GM18511 (cell line): ENCODE data around the gene GRAMD2A.

Experiments used
- ATAC-seq: cut with Tn5 transposase; IDR thresholded peaks from one replicate; pipeline ENCODE4 v1.9.1; 2021; ENCODE audit warnings: mild to moderate bottlenecking, moderate library complexity; ENCODE audit not compliant: unreplicated experiment

Gene GRAMD2A

DNA sequence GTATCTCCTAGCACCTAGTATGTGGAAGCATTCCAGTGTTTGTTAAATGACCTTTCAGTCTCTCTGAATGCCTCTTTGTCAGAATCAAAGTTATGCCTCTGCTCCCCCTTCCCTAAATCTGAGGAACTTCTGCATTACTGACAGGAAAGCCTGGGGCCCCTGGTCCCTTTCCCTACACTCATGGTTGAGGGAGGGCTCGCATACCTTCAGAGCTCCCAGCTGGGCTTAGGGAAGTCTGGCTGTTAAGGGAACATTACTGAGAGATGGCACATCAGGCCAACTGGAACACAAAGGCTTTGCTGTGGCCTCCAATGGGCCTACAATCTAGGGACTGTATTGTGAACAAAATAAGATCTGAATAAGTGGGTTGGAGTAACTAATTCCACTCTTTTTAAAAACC is 23.1 kb upstream of the GRAMD2A start:
- ATAC-seq, result no peak

DNA sequence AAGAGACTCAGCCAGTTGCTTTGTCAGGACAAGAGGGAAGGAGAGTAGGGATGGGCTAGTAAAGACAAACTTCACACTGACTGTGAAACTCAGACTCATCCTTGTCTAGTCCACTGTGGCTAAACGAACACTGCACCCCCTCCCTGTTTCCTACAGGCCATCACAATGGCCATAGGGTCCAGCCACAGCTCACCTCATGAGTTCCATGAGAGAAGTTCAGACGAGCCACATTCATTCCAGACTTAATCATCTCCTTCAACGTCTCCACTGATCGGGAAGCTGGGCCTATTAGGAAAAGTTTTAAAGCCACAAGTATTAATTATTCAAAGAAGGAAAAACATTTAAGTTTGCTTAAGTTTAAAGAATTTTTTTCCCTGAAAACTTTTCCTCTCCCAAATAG is 19.6 kb upstream of the GRAMD2A start:
- no peak for ATAC-seq

DNA sequence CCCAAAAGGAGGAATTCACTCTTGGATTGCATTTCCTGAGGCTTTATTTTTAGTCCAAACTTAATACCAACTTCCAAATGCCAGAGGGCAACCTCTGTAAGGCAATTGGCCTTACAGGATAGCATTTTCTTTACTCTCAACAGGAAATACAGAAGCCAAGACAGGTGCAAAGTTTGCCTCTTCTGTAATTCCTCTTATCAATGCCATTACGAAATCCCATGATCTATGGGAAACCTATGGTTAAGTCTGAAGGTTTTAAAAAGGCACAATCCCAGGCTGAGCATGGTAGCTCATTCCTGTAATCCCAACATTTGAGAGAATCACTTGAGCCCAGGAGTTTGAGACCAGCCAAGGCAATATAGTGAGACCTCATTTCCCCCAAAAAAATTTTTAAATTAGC is 18.5 kb upstream of the GRAMD2A start:
- ATAC-seq, result no peak

DNA sequence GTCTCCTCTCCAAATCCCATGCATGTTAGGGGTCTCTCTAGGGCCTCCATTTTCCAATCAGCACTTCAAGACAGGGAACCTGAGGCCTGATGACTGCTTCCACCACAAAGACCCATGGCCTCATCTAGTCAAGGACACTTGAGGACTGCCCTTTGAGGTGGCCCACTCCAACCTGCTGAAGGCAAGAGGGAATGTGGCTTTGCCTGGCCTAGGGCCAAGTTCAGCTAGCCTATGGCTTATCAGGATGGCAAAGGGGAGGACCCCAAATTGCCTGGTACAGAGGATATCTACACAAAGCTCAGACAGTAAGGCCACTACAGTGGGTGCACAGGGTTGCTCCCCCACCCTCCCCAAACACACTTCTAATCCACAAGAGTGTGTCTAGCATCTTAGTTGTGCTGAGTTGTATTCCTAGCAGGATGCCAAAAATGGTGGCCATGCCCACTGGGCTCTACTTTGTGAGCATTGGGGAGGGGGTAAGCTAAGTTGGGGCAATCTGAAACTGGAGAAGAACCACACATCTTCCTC is 10.0 kb upstream of the GRAMD2A start:
- no peak for ATAC-seq

DNA sequence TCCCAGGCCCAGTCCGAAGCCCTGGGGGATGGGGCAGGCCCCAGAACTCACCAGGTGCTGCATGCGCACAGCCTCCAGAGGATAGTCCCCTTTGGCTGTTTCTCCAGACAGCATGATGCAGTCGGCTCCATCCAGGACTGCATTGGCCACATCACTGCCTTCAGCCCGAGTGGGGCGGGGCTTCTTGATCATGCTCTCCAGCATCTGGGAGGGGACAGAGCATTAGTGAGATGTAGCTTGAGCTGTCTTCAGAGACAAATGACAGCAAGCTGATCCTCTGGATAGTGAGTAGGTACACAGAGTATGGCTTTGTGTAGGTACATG is 9.1 kb upstream of the GRAMD2A start:
- no peak for ATAC-seq

DNA sequence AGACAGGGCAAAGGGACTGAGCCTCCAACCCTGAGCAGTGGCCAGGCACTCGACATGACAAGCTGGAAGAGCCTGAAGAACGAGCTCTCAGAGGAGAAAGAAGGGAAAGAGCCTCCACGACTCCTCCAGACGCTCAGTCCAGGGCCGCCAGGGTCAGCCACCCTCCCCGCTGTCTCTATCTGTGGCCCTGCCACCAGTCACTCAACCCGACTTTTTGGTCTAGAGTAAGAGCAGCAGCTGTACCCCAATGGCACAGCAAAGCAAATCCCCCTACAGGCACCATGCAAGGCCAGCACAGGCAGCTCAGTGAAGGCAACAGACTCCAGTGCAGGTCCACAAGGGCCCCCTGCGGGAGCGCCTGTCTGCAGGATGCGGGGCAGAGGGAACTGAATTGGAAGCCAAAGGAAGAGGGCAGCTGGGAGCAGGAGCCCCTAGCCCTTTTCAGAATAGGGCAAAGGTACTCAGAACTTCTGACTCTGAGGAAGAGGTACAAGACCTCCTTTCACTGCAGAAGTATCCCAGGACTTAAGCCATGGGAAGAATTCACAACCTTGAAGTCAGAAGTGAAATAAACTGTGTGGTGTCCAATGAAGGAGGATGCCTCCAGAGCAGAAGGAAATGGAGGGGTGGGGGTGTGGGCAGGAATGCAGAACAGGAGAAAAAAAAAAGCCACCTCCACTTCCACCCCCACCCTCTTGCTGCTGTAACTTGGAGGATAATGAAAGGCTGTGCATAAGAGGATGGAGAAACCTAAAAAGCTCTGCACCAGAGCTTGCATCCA is 8.5 kb upstream of the GRAMD2A start:
- ATAC-seq, result no peak

DNA sequence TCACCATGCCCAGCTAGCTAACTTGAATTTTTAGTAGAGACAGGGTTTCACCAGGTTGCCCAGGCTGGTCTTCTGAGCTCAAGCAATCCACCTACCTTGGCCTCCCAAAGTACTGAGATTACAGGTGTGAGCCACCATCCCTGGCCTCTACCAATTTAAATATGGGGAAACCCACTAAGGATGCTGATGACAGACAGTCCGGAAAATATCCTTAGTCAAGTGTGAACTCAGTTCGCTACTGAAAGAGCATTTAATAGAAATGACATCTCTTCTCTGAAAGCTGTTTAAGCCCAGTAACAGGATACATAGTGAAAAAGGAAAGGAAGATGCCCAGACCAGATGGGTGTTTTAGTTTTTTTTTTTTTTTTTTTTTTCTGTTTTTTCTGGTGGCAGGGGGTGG is 7.7 kb upstream of the GRAMD2A start:
- no peak for ATAC-seq

DNA sequence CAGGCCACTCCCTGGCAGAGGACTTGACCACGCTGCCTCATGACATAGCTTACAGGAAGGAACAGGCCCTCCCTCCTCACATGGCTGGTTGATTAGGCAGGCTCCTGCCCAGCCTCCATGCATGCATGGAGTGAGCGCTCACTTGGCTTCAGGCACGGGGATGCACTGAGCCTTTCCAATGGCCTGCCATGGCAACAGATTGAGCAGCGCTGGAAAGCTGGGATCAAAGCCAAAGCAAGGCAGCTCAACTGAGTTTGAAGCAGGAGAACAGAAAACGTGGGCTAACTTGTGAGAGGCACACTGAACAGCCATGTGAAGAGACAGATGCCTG is 5.9 kb upstream of the GRAMD2A start:
- no peak for ATAC-seq

DNA sequence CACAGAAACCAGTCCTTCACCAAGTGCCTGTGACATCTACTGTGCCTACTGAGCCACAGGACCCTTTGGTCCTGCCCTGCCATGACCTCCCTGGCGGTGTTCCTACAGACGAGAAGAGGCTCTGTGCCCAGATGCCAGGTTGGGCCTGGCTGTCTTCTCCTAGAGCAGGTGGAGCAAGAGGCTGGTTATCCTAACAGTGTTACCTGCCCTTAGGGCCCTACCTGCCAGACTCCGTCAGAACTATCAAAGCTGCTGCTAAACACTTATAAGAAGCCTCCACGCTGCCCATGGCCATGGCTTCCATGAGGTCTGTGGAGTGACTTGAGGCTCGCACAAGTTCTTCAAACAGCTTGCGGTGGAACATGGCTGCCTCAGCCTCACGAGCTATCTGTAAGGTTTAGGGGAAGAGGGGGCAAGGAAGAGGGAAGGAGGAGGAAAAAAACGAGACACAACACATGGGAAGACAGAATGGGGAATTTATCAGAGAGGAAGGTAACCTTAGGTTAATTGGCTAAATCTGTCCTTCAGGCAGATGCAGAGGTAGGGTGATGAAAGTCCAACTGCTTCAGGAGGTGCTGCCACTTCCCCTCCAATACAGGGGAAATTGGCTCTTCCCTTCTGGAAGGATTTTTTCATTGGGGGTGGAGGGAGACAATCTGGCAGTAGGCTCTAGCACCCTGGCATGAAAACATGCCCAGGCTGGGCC is 5.4 kb upstream of the GRAMD2A start:
- ATAC-seq, result no peak

DNA sequence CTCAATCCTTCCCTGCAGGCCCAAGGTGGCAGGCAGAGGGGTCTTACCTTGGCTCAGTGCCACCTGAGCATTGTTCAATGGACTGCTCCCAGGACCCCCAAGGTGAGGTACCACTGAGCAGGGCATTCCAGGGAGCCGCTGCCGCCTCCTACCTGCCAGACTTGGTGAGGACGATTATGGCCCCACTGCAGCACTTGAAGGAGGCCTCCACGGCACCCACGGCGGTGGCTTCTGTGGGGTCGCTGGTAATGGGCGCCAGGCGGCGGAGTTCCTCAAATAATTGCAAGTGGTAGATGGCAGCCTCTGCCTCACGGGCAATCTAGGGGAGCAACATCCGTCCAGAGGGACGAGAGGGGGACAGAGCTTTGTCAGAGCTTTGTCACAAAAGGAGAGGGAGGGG is 4.7 kb upstream of the GRAMD2A start:
- ATAC-seq, result no peak

DNA sequence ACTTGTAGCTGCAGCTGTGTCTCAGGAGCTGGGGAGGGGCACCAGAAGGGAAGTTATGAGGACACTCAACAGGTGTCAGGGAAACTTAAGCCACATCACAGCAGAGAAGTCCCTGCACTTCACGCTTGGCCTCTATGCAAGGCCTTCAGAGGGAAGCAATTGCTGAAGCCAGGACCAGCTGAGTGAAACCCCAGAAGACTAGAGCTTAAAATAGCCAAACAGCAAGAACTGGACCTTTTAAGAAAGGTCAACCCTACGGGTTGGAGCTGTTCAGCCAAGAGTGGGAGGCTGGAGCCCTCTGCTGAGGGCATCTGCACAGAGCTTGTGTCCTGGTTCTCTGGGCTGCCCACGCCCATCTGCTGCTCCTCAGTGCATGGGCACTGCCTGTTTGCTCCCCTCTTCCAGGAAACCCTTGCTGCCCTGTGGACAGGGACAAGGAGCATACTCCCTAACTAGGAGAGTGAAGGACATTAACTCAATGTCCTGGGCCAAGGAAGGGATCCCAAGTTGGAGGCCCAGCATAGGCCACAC is 3.9 kb upstream of the GRAMD2A start:
- ATAC-seq, result no peak

DNA sequence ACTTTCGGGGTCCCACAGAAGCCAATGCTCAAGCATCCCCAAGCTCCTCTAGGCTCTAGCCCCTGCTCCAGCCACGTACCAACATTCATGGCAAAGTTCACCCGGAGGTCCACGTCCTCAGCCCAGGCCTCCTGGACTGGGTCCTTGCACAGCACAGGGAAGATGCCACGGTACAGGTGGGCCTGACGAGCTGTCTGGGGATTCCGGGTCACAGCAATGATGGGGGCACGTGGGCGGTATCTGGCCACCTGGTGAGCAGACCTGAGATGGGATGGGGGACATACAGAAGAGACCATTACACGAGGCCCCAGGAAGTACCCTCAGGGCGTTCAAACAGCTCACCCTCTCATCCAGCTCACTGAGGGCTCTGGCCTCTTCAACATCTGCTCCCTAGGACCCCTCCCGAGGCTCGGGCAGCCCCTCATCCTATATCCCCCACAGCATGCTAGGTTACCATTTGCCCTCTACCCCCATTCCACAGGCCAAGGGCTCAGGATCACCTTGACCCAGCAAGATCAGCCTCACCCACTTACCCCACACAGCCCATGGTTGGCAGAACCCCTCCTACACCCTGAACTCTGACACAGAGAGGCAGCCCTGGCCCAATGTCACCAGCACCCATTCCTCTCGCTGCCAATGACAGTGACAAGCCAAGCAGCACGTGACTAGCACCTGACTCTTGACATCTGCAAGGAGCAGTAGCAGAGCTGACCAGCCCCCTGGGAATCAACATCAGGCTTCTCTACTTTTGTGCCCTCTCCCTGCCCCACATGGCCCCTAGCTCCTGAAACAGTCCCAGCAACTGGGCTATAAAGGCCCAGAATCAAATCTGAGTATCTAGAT is 3.0 kb upstream of the GRAMD2A start:
- no peak for ATAC-seq

DNA sequence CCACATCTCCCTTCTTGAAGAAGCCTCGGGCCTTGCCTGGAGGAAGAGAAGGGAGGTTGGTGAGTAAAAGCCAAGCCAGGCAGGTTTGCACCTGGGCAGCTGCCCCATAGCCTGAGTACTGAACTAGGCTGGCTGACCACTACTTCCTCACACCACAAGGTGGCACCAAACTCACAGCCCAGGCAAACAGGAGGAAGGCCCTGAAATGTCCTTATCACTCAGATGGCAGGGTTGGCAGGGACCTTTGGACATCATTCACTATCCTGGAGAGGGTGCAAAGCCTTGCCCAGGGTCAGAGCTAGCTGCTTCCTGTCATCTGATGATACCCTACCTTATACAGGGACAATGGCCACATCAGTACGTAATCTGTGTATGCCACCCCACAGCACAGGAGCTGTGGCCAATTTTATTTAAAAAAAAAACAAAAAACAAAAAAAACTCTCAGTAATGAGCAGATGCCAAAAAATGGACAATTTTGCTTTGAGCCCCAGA is 2.2 kb upstream of the GRAMD2A start:
- ATAC-seq, result no peak

DNA sequence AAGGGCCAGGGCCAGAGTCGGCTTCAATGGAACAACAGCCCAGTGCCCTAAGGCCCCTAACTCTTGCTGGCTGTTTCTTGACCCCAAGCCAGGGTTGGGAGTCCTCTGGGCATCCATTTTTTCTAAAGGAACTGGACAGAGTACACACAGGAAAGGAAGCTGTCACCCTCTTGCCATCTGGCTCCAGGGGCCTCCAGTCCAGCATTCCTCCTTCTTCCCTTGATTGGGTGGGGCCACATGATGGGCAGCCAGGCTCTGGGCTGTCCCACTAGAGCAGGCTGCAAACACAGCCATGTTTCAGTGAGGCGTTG is 1.6 kb upstream of the GRAMD2A start:
- no peak for ATAC-seq

DNA sequence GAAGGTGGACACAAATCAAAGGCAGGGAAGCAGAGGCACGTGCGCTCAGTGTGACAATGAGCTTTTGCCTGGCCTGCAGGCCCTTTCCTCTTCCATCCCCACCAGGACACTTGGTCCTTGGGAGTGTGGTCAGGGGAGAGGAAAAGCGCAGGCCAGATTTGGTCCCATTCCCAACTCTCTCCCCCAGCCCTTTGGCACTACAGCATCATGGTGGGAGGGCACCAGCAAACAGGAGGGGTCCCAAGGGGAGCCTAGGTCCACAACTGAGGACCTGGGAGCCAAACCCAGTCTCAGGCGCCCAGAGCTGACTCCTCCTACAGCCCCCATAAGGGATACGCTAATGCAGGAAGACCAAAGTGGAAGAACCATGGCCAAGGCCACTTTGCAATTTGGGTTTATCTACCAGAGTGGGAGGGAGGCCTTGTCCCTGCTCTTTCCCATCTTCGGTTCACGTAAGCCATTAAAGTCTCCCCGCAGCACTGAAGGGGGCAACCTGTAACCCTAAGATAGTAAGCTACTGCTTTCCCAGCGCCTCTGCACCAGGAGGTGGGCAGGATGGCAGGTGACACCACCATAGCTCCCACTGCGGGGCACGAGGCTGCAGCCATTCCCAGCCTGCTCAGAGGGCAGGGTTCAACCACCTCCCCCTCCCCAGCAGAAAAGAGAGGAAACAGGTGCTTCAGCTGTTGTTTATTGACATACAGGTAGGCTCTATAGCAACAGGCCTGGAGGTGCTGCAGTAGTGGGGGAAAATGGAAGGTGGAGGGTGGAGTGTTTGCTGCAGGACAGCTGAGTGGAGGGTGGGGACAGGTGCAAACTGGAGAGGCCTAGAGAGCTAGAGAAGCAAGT is 993 bp upstream of the GRAMD2A start:
- ATAC-seq, result no peak

DNA sequence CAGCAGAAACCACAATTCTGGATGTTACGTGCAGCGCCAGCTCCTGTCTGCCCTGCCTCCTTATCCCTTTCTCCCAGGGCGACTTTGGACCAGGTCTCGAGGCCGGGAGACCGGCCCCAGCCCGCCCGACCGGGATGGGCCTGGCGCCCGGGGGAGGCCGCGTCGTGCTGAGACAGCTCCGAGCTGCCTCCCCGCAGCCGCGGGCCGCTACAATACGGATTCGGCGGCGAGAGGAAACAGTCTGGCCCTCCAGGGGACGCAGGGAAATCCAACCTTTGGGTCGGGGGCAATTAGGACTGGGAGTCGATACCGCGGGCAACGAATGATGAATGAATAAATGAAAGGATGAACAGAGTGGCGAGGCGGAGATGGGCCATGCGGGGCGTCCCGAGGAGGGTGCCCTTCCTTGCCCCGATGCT is 537 bp downstream of the GRAMD2A start:
- ATAC-seq, result no peak

DNA sequence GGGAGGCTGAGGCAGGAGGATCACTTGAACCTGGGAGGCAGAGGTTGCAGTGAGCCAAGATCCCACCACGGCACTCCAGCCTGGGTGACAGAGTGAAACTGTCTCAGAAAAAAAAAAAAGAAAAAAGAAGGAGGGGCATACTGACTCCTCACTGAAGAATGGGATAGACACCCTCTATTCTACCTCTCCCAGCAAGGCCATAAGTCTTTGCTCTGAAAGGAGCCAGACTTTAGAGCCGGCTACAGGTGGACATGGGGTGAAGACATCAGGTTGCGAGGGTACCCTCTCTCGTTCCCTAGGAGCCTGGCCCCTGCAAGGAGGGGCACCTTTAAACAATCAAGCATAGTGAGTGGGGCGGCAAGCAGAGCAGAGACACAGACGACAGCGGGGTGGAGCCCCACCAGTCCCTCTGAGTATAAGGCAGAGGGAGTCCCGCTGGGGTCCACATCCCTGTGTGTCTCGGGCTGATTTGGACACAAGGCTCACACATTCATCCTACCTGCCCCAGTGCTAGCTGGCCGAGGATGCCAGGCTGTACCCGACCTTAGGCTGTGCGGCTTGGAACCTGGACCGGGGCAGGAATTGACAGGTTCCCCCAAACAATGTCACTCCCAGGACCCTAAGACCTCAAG is 1.1 kb downstream of the GRAMD2A start:
- no peak for ATAC-seq

DNA sequence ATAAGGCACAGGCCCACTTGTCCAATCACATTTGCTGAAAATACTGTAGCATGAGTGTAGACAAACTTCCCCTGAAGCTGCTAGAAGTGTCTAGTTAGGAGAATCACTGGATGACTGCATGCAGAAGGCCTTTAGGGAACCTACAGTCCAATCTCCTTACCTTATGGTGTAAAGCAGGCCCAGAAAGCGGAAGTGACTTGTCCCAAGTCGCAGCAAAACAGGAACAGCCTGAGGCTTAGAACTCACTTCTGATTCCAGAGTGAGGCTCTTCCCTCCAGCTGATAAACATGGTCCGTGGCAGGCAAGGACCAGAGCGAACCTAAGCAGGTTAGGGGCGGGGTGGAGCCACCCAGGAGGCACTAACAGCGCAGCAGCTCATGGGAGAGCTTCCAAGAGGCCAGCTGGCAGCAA is 2.5 kb downstream of the GRAMD2A start:
- no peak for ATAC-seq

DNA sequence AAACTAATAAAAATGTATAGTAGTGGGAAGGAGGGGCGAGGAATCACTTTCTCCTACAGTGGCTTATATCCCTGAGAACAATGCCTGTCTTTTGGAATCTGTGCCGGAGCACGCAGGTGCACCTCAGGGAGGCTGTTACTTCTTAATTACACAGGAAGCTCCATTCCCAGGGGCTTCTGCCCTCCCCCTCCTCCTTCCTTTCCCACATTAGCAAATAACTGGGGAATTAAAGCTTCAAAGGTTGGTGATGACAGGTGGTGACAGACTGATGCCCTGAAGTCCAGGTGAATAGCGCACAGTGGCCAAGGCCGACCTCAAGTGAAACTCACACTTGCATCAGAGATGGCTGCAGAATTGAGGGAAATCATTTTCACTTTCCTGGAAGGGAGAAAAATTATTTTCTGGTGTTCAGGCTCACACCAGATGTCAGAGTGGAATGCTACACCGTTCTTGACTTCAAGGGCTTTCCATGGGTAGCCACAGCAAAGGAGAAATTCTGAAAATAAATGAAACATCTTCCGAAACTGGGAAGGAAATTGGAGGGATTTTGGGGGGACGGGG is 3.7 kb downstream of the GRAMD2A start:
- no peak for ATAC-seq

DNA sequence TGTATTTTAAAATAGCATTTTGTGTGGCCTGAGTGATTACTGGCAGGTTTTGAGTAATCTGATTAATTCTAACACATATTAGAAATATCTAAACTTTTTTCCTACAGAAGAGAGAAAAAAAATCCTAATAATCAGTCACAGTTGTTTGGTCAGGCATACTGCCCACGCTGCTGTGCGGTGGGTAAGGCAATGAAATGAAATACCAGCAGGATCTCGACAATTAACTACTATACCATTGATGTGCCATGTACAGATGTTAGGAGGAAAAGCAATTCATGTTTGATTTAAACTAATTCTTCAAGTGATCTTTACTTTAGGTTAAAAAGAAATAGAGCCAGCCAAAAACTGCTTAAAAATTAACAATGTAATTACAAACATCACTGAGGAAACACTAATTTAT is 5.2 kb downstream of the GRAMD2A start:
- ATAC-seq, result no peak
